MCF 10A (cell line): ENCODE data around the gene SERTAD3. TPM values are rescaled to one million over a fixed set of nuclear protein-coding genes. Genes with fewer than 3 reads are reported as not detected.

Experiments
- total RNA-seq: library from RNA; stranded (reverse); gene quantifications from 2 replicates; pipeline ENCODE4 v1.2.3, GENCODE V29; 2022

SERTAD3 gene
- total RNA-seq, 1 experiment from 2014 or later = 23.3 TPM

Other genes starting within 250 kb of the SERTAD3 start
- not detected in 2 replicates for gene TTC9B, start 226.0 kb downstream of the SERTAD3 start, total RNA-seq
- 2.1 and 2.2 TPM in 2 replicates for gene CCNP, start 217.6 kb downstream of the SERTAD3 start, total RNA-seq
- gene AKT2, start 159.0 kb downstream of the SERTAD3 start, total RNA-seq = 108 and 111 TPM in 2 replicates
- gene C19orf47, start 95.9 kb downstream of the SERTAD3 start, total RNA-seq = 14.9 and 16.1 TPM in 2 replicates
- gene PLD3, start 95.6 kb downstream of the SERTAD3 start, total RNA-seq = 98.9 and 130 TPM in 2 replicates
- not detected in 2 replicates for gene HIPK4, start 54.2 kb downstream of the SERTAD3 start, total RNA-seq
- 2.1 and 2.4 TPM in 2 replicates for gene PRX, start 31.0 kb downstream of the SERTAD3 start, total RNA-seq
- gene SERTAD1, start 18.3 kb downstream of the SERTAD3 start, total RNA-seq = 16.2 and 17.9 TPM in 2 replicates
- gene BLVRB, start 21.4 kb upstream of the SERTAD3 start, total RNA-seq = 44.0 and 68.7 TPM in 2 replicates
- gene SPTBN4, start 22.7 kb upstream of the SERTAD3 start, total RNA-seq = 0.63 and 1.1 TPM in 2 replicates
- gene SHKBP1, start 132.5 kb upstream of the SERTAD3 start, total RNA-seq = 41.5 and 44.0 TPM in 2 replicates
- gene LTBP4, start 157.0 kb upstream of the SERTAD3 start, total RNA-seq = 76.4 and 103 TPM in 2 replicates
- gene NUMBL, start 246.3 kb upstream of the SERTAD3 start, total RNA-seq = 18.4 and 21.1 TPM in 2 replicates